ENCODE data around the gene DPP3. TPM values are rescaled to one million over a fixed set of nuclear protein-coding genes. Genes with fewer than 3 reads are reported as not detected.

The DPP3 gene
- total and polyA plus RNA-seq, 2 donors (not counting 1 experiment from before 2014, with no cell fraction given), result 21.5 to 40.6 TPM

GRCh38 chr11:66550887-66551286, 70.7 kb downstream of the DPP3 start:
- H3K27ac Mint-ChIP-seq, result no peak overlapping the region
- H3K4me3 ChIP-seq (ENCODE audit: control extremely low read depth in 1 of 5, extremely low read depth in 1 of 5, insufficient read depth in 1 of 5, low read depth in 2 of 5, low read length in 4 of 5), result no peak overlapping the region
- no peak overlapping the region for H3K4me2 ChIP-seq (replicated peaks; ENCODE audit: low read depth, low read length, poor library complexity, severe bottlenecking)
- H3K27ac ChIP-seq (ENCODE audit: low read length in 2 of 2), result no peak overlapping the region
- no peak for TF ChIP-seq EZH2 (IDR thresholded peaks at IDR 0.05; ENCODE audit: borderline replicate concordance, insufficient read depth, low read depth, low read length, poor library complexity, severe bottlenecking)
- TF ChIP-seq, protein P1, sequence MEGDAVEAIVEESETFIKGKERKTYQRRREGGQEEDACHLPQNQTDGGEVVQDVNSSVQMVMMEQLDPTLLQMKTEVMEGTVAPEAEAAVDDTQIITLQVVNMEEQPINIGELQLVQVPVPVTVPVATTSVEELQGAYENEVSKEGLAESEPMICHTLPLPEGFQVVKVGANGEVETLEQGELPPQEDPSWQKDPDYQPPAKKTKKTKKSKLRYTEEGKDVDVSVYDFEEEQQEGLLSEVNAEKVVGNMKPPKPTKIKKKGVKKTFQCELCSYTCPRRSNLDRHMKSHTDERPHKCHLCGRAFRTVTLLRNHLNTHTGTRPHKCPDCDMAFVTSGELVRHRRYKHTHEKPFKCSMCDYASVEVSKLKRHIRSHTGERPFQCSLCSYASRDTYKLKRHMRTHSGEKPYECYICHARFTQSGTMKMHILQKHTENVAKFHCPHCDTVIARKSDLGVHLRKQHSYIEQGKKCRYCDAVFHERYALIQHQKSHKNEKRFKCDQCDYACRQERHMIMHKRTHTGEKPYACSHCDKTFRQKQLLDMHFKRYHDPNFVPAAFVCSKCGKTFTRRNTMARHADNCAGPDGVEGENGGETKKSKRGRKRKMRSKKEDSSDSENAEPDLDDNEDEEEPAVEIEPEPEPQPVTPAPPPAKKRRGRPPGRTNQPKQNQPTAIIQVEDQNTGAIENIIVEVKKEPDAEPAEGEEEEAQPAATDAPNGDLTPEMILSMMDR (IDR thresholded peaks at IDR 0.05), result no peak
- no peak overlapping the region for H3K4me3 Mint-ChIP-seq
- H3K36me3 ChIP-seq (replicated peaks in 1 of 2; ENCODE audit: control extremely low read depth in 1 of 2, control insufficient read depth in 1 of 2, extremely low read depth in 1 of 2, insufficient read depth in 2 of 2, low read length in 1 of 2), result no peaks in the 10 kb centered on the region
- peaks cover under 1% of the 10 kb centered on the region for H3K79me2 ChIP-seq (ENCODE audit: control insufficient read depth, insufficient read depth, low read length)
- ATAC-seq (ENCODE audit: low read depth), result no peak
- H4K20me1 ChIP-seq (ENCODE audit: control insufficient read depth, insufficient read depth, low read length, poor library complexity, severe bottlenecking), result no peaks in the 10 kb centered on the region
- no peaks in the 10 kb centered on the region for H3K9me3 ChIP-seq (ENCODE audit: control extremely low read depth in 1 of 3, control insufficient read depth in 2 of 3, insufficient read depth in 1 of 3, low read length in 2 of 3)
- H3K27me3 Mint-ChIP-seq, result peaks cover 4% of the 10 kb centered on the region
- DNase-seq, result no peak
- H2AFZ ChIP-seq (ENCODE audit: insufficient read depth, low read depth, low read length, poor library complexity, severe bottlenecking), result no peak overlapping the region
- H3K9ac ChIP-seq (ENCODE audit: low read length), result no peak overlapping the region
- POLR2A ChIA-PET, result no interaction called here
- H3K4me1 Mint-ChIP-seq, result peaks cover 7% of the 10 kb centered on the region
- CTCF ChIA-PET, result no interaction called here
- H3K27me3 ChIP-seq (replicated peaks in 1 of 4; ENCODE audit: control extremely low read depth in 1 of 4, control insufficient read depth in 3 of 4, insufficient read depth in 4 of 4, low read length in 3 of 4), result peaks cover 0 to 3% (median 0%) of the 10 kb centered on the region in 4 experiments
- peaks cover 5 to 10% of the 10 kb centered on the region in 2 donors for H3K4me1 ChIP-seq (ENCODE audit: control insufficient read depth in 2 of 2, insufficient read depth in 2 of 2, low read length in 2 of 2)
- intact Hi-C loops (cut with micrococcal nuclease), result no loop called here
- WGBS (ENCODE audit: insufficient coverage), result 83% methylated on average over 4 of the region's 4 CpGs
- H3K9me3 Mint-ChIP-seq (ENCODE audit: insufficient read depth), result no peaks in the 10 kb centered on the region

- intact Hi-C loops (cut with micrococcal nuclease), result no loop called here
- Histone ChIP-seq H3K4me3 (ENCODE audit: control extremely low read depth in 1 of 5, extremely low read depth in 1 of 5, insufficient read depth in 1 of 5, low read depth in 2 of 5, low read length in 4 of 5) (no peak overlapping the region), H4K20me1 (ENCODE audit: control insufficient read depth, insufficient read depth, low read length, poor library complexity, severe bottlenecking) (no peaks in the 10 kb centered on the region), H3K36me3 (replicated peaks in 1 of 2; ENCODE audit: control extremely low read depth in 1 of 2, control insufficient read depth in 1 of 2, extremely low read depth in 1 of 2, insufficient read depth in 2 of 2, low read length in 1 of 2) (no peaks in the 10 kb centered on the region), H3K9ac (ENCODE audit: low read length) (no peak overlapping the region), H3K9me3 (ENCODE audit: control extremely low read depth in 1 of 3, control insufficient read depth in 2 of 3, insufficient read depth in 1 of 3, low read length in 2 of 3) (peaks cover 0 to 4% (median 0%) of the 10 kb centered on the region in 3 donors), H3K79me2 (ENCODE audit: control insufficient read depth, insufficient read depth, low read length) (no peaks in the 10 kb centered on the region), H3K4me1 (ENCODE audit: control insufficient read depth in 2 of 2, insufficient read depth in 2 of 2, low read length in 2 of 2) (peaks cover 5 to 6% of the 10 kb centered on the region in 2 donors), H3K4me2 (replicated peaks; ENCODE audit: low read depth, low read length, poor library complexity, severe bottlenecking) (no peak overlapping the region), H2AFZ (ENCODE audit: insufficient read depth, low read depth, low read length, poor library complexity, severe bottlenecking) (no peak overlapping the region), H3K27me3 (replicated peaks in 1 of 4; ENCODE audit: control extremely low read depth in 1 of 4, control insufficient read depth in 3 of 4, insufficient read depth in 4 of 4, low read length in 3 of 4) (peaks cover 0 to 18% (median 0%) of the 10 kb centered on the region in 4 experiments), H3K27ac (ENCODE audit: low read length in 2 of 2) (no peak overlapping the region)
- POLR2A ChIA-PET, result no interaction called here
- Mint-ChIP-seq H3K9me3 (ENCODE audit: insufficient read depth) (no peaks in the 10 kb centered on the region), H3K27me3 (peaks cover 16% of the 10 kb centered on the region), H3K4me3 (no peak overlapping the region), H3K27ac (no peak overlapping the region), H3K4me1 (peaks cover 2% of the 10 kb centered on the region)
- 88% methylated on average over 5 of the region's 5 CpGs for WGBS (ENCODE audit: insufficient coverage)
- no peak for DNase-seq
- TF ChIP-seq, protein P1 (IDR thresholded peaks at IDR 0.05), result no peak
- no peak for TF ChIP-seq EZH2 (IDR thresholded peaks at IDR 0.05; ENCODE audit: borderline replicate concordance, insufficient read depth, low read depth, low read length, poor library complexity, severe bottlenecking)
- CTCF ChIA-PET, result no interaction called here
- no peak for ATAC-seq (ENCODE audit: low read depth)
These were observed 74.4 kb downstream of the DPP3 start for GRCh38 chr11:66554602-66555001.

Data from B cell (primary cell).